ENCODE results near the gene SNAP23.

Gene SNAP23

DNA sequence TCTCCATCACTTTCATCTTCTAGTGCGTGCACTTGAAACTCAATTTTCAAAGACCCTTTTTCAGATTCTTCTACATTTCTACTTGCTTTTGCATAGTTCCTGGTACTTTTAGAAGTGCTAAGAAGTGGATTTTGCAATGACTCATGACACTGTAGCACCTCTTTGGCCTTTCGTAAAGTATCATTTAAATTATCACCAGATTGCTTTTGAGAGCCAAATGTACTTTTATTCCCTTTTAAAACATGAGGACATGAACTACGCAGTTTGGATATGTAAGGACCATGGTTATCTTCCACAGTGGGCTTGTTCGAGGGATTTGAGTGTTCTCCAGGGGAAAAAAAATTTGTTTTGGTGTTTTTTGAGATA lies 45.0 kb upstream of the SNAP23 start:
- Histone ChIP-seq H3K27ac (ENCODE audit: poor library complexity, severe bottlenecking) (no peak overlapping the region), H3K36me3 (ENCODE audit: low read depth) (peaks cover 92% of the 10 kb centered on the region), H3K4me1 (ENCODE audit: insufficient read depth, poor library complexity, severe bottlenecking) (no peaks in the 10 kb centered on the region), H3K4me3 (ENCODE audit: severe bottlenecking) (no peak overlapping the region), H3K9me3 (ENCODE audit: severe bottlenecking) (no peaks in the 10 kb centered on the region), H3K27me3 (ENCODE audit: insufficient read depth, poor library complexity, severe bottlenecking) (no peaks in the 10 kb centered on the region)
- TF ChIP-seq, protein P1, sequence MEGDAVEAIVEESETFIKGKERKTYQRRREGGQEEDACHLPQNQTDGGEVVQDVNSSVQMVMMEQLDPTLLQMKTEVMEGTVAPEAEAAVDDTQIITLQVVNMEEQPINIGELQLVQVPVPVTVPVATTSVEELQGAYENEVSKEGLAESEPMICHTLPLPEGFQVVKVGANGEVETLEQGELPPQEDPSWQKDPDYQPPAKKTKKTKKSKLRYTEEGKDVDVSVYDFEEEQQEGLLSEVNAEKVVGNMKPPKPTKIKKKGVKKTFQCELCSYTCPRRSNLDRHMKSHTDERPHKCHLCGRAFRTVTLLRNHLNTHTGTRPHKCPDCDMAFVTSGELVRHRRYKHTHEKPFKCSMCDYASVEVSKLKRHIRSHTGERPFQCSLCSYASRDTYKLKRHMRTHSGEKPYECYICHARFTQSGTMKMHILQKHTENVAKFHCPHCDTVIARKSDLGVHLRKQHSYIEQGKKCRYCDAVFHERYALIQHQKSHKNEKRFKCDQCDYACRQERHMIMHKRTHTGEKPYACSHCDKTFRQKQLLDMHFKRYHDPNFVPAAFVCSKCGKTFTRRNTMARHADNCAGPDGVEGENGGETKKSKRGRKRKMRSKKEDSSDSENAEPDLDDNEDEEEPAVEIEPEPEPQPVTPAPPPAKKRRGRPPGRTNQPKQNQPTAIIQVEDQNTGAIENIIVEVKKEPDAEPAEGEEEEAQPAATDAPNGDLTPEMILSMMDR (IDR thresholded peaks at IDR 0.05; ENCODE audit: poor library complexity, severe bottlenecking) = no peak
- DNase-seq (ENCODE audit: low spot score) (no peak), ATAC-seq (ENCODE audit: low read depth) (no peak)

DNA sequence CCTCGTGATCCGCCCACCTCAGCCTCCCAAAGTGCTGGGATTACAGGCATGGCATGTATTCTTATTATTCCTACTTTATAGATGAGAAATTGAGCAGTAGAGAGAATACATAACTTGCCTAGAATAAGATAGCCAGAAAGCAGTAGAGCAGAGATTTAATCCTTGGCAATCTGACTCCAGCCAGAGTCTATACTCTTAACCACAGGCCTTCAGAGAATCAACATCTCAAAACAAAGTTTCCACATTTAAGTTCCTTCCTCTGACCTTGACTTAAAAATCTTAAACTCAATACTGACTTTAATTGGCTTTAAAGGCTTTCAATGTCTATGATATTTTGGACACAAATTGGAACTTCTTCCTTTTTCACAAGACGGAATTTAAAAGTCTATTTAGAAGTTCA lies 41.6 kb upstream of the SNAP23 start:
- H3K4me1 ChIP-seq (ENCODE audit: insufficient read depth, poor library complexity, severe bottlenecking) = no peaks in the 10 kb centered on the region

DNA sequence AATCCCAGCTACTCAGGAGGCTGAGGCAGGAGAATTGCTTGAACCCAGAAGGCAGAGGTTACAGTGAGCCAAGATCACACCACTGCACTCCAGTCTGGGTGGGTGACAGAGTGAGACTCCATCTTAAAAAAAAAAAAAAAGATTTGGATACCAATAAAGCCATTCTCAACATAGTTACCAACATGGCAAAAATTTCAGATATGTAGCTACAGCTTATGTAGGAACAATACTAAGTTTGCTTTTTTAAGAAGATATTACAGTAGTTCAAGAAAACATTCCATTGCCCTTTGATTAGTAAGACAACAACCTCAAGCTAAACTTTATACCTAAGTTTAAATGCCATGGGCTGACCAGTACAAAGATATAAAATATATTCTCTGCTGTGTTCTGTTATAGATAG lies 38.9 kb upstream of the SNAP23 start:
- no peak overlapping the region for H3K4me3 ChIP-seq (ENCODE audit: severe bottlenecking)
- TF ChIP-seq, protein P1 (IDR thresholded peaks at IDR 0.05; ENCODE audit: poor library complexity, severe bottlenecking) = no peak
- ATAC-seq (ENCODE audit: low read depth) = no peak
- H3K27me3 ChIP-seq (ENCODE audit: insufficient read depth, poor library complexity, severe bottlenecking) = no peaks in the 10 kb centered on the region
- H3K36me3 ChIP-seq (ENCODE audit: low read depth) = peaks cover 47% of the 10 kb centered on the region
- no peak overlapping the region for H3K27ac ChIP-seq (ENCODE audit: poor library complexity, severe bottlenecking)
- no peaks in the 10 kb centered on the region for H3K9me3 ChIP-seq (ENCODE audit: severe bottlenecking)
- no peaks in the 10 kb centered on the region for H3K4me1 ChIP-seq (ENCODE audit: insufficient read depth, poor library complexity, severe bottlenecking)
- DNase-seq (ENCODE audit: low spot score) = no peak

More for the DNA sequence above, 41.6 kb upstream of the SNAP23 start:
- H3K36me3 ChIP-seq (ENCODE audit: low read depth) = peaks cover 74% of the 10 kb centered on the region
- TF ChIP-seq, protein P1 (IDR thresholded peaks at IDR 0.05; ENCODE audit: poor library complexity, severe bottlenecking) = no peak
- H3K27ac ChIP-seq (ENCODE audit: poor library complexity, severe bottlenecking) = no peak overlapping the region
- ATAC-seq (ENCODE audit: low read depth) (no peak), DNase-seq (ENCODE audit: low spot score) (no peak)
- H3K27me3 ChIP-seq (ENCODE audit: insufficient read depth, poor library complexity, severe bottlenecking) = no peaks in the 10 kb centered on the region
- no peaks in the 10 kb centered on the region for H3K9me3 ChIP-seq (ENCODE audit: severe bottlenecking)
- no peak overlapping the region for H3K4me3 ChIP-seq (ENCODE audit: severe bottlenecking)

DNA sequence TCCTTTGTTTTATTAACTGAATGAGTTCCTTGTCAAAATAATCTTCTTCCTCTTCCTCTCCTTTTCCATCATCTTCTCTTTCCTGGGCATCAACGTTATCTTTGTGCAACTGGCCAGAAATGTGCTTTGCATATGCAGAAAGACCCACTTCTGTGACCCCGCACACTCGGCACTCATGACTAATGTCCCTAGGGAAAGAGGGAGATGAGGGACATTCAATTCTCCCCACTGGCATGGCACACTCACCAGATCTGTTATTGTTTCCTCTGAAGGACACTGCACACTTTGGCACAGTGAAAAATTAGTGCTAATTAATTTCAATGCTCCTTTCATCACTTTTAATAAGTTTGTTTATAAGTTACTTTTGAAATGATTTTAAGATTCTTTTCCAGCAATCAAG lies 38.5 kb upstream of the SNAP23 start:
- H3K27me3 ChIP-seq (ENCODE audit: insufficient read depth, poor library complexity, severe bottlenecking) = no peaks in the 10 kb centered on the region
- no peak overlapping the region for H3K4me3 ChIP-seq (ENCODE audit: severe bottlenecking)
- TF ChIP-seq, protein P1 (IDR thresholded peaks at IDR 0.05; ENCODE audit: poor library complexity, severe bottlenecking) = no peak
- no peak for ATAC-seq (ENCODE audit: low read depth)
- no peaks in the 10 kb centered on the region for H3K4me1 ChIP-seq (ENCODE audit: insufficient read depth, poor library complexity, severe bottlenecking)
- H3K36me3 ChIP-seq (ENCODE audit: low read depth) = peaks cover 43% of the 10 kb centered on the region
- no peaks in the 10 kb centered on the region for H3K9me3 ChIP-seq (ENCODE audit: severe bottlenecking)
- no peak overlapping the region for H3K27ac ChIP-seq (ENCODE audit: poor library complexity, severe bottlenecking)
- no peak for DNase-seq (ENCODE audit: low spot score)

DNA sequence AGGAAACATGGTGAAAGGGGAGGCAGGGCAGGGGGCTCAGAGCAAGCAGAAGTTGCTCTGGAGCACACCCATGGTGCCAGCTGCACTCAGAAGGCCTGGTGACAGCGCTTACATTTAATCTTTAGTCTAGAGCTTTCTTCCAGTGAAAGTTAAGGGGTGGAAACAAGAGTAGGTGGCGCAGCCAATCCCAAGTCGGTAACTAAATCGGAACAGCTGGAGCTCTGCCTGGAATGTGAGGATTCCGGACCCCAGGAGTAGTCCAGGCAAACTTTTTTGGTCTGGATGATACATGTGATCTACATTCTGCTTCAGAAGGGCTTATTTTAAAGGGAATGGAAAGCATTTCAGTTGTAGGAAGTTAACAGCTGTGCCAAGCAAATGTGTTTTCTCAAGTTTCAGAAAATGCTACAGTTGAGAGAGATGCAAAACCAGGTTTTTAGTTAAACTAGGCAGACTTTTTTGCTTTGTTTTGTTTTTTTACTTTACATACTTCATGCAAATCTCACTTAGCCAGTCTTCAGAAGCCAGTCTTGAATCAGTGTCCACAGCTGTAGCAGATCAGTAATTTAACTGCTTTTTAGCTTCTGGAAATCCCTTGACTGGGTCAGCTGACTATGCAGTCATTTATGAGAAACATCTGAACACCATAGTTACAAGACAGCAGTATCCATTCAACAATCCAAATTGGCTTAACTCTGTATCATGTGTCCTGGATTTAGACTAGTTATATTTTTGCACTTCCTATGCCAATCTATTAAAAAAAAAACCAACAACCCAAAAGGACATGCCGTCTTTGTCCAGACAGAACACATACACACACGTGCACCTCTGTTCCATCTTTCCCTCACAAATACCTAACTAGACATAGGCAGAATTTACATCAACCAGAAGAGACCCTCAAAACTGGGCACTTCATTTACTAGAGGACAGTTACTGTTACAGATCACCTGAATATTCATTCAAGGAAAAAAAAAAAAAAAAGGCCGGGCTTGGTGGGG lies 37.7 kb upstream of the SNAP23 start:
- DNase-seq (ENCODE audit: low spot score) (no peak), ATAC-seq (ENCODE audit: low read depth) (no peak)
- no peak overlapping the region for H3K27ac ChIP-seq (ENCODE audit: poor library complexity, severe bottlenecking)
- TF ChIP-seq, protein P1 (IDR thresholded peaks at IDR 0.05; ENCODE audit: poor library complexity, severe bottlenecking) = no peak
- no peaks in the 10 kb centered on the region for H3K9me3 ChIP-seq (ENCODE audit: severe bottlenecking)
- peaks cover 42% of the 10 kb centered on the region for H3K36me3 ChIP-seq (ENCODE audit: low read depth)
- H3K4me1 ChIP-seq (ENCODE audit: insufficient read depth, poor library complexity, severe bottlenecking) = no peaks in the 10 kb centered on the region
- H3K27me3 ChIP-seq (ENCODE audit: insufficient read depth, poor library complexity, severe bottlenecking) = no peaks in the 10 kb centered on the region
- no peak overlapping the region for H3K4me3 ChIP-seq (ENCODE audit: severe bottlenecking)

Measured in RWPE2 (cell line).